GM10847 (cell line): ENCODE measurements around the gene ZNF501.

ENCODE experiments used
- POLR2A ChIP-seq: IDR thresholded peaks from 2 replicates; pipeline ENCODE4 v1.6.1; 2011; ENCODE audit not compliant: insufficient read length; ENCODE audit errors: extremely low read depth

ZNF501 gene

DNA sequence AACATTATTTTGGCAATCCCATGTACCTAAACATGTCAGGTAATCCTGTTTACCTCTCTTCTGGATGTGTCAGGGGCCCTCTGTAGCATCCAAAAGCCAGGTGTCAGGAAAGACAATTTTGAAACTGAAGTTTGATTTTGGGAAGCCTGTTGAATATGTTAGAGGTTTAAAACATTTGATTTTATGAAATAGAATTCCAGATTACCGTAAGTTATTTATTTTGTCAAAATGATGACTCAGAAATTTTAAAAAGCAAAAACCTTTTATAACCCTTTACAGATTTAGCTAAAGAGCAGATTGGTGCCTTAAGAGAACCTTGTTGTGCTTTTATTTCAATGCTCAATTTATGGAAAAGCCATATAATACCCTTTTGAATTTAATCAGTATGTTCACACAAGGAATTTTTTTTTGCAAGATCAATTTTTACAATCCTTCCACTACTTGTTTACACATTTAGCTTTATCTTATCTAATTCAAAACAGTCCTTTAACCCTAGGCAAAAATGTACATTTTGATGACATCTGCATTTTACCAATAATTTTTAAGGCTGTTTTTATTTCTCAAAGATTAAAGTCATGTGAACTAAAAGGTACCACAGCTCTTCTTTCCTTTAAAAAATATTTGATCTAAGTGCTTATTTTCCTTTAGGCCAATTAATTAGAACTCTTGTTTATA lies 42.1 kb downstream of the ZNF501 start:
- no peak for TF ChIP-seq POLR2A

DNA sequence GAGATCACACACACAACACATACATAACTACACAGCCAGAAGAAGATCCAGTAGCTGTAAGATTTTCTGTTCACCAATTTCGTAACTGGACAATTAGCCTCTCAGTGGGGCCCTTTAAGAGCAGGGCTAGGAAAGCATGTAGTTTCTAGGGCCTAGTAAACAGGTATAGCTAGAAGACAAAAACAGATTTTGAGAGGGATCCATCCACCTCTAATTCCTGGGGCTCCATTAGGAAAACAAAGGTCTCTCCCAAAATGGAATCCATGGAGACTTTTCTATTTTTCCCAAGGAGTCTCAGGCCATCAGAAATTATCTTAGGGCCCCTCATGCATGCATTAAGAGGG lies 42.6 kb downstream of the ZNF501 start:
- TF ChIP-seq POLR2A, result no peak

- no peak for TF ChIP-seq POLR2A
Measured at GRCh38 chr3:44782891-44783290, 53.5 kb downstream of the ZNF501 start.
